Endodermal cell (in vitro differentiated cells): Measurements from ENCODE around the gene LILRA1. TPM values are rescaled to one million over a fixed set of nuclear protein-coding genes. Genes with fewer than 3 reads are reported as not detected.

Experiments
- DNase-seq: peaks from one replicate; pipeline ENCODE4 v3.0.0-alpha.2; 2017
- H3K27ac ChIP-seq: 2 replicates; pipeline ENCODE4 v1.5.1; 2013; ENCODE audit warnings: mild to moderate bottlenecking, low read depth, low read length, moderate library complexity
- H3K27me3 ChIP-seq: 2 replicates; pipeline ENCODE4 v1.6.1; 2013; ENCODE audit warnings: mild to moderate bottlenecking, low read length, moderate library complexity; ENCODE audit not compliant: insufficient read depth, control insufficient read depth, poor library complexity, severe bottlenecking
- H3K36me3 ChIP-seq: 2 replicates; pipeline ENCODE4 v1.7.0; 2013; ENCODE audit warnings: mild to moderate bottlenecking, low read length, moderate library complexity; ENCODE audit not compliant: control insufficient read depth, insufficient read depth
- H3K4me1 ChIP-seq: one replicate; pipeline ENCODE4 v1.7.0; 2013; ENCODE audit warnings: low read length; ENCODE audit not compliant: control insufficient read depth, insufficient read depth
- H3K4me3 ChIP-seq: 2 replicates; pipeline ENCODE4 v1.5.1; 2013; ENCODE audit warnings: mild to moderate bottlenecking, low read length, moderate library complexity
- H3K9ac ChIP-seq: 2 replicates; pipeline ENCODE4 v1.6.1; 2013; ENCODE audit warnings: mild to moderate bottlenecking, low read length, moderate library complexity; ENCODE audit not compliant: poor library complexity, severe bottlenecking; ENCODE audit errors: extremely low read depth
- H3K9me3 ChIP-seq: 2 replicates; pipeline ENCODE4 v1.6.1; 2013; ENCODE audit warnings: mild to moderate bottlenecking, low read length, moderate library complexity; ENCODE audit not compliant: control insufficient read depth
- H3K27ac Mint-ChIP-seq: 2 replicates; pipeline ENCODE4 v1.8.0; 2020; ENCODE audit warnings: mixed read lengths
- H3K27me3 Mint-ChIP-seq: 2 replicates; pipeline ENCODE4 v1.8.0; 2021; ENCODE audit warnings: mild to moderate bottlenecking, mixed read lengths; ENCODE audit not compliant: insufficient read depth
- H3K36me3 Mint-ChIP-seq: 2 replicates; pipeline ENCODE4 v1.8.0; 2020; ENCODE audit warnings: low read depth, mixed read lengths
- H3K4me1 Mint-ChIP-seq: 2 replicates; pipeline ENCODE4 v1.8.0; 2020; ENCODE audit warnings: mixed read lengths
- H3K4me3 Mint-ChIP-seq: 2 replicates; pipeline ENCODE4 v1.8.0; 2020; ENCODE audit warnings: mild to moderate bottlenecking, moderate library complexity, mixed read lengths
- H3K9me3 Mint-ChIP-seq: 2 replicates; pipeline ENCODE4 v1.8.0; 2020; ENCODE audit warnings: mild to moderate bottlenecking, mixed read lengths
- CTCF ChIP-seq: fragments of 200-600 bp; sonication (generic); conservative IDR thresholded peaks from 2 replicates; pipeline ENCODE4 v1.5.0; 2021; ENCODE audit warnings: antibody characterized with exemption, mild to moderate bottlenecking
- WGBS, 2 experiments: methylation state at CpG; one replicate each; pipeline versions ENCODE4 v1.1.5 to v1.1.7; 2013; ENCODE audit warnings: missing lambda C conversion rate in 2 of 2, mixed read lengths in 1 of 2; ENCODE audit not compliant: insufficient coverage in 1 of 2, insufficient read length in 1 of 2; 5-methylcytosine and 5-hydroxymethylcytosine counted together
- total RNA-seq, 2 donors: library from RNA; stranded (reverse); fragmentation: NEBNext Ultra II Directional in 1 of 2; extraction: Animal tissue kit (Norgen Biotek cat#: 25700) in 1 of 2; gene quantifications; 2 replicates in 1 of 2; 3 replicates in 1 of 2; pipeline ENCODE4 v1.2.1, GENCODE V29; 2021

Gene LILRA1
- total RNA-seq, 2 donors from 2014 or later, result not detected

GRCh38 chr19:54572696-54573311 is 20.6 kb upstream of the LILRA1 start:
- no peak for DNase-seq
- no peak for TF ChIP-seq CTCF
- H3K9ac ChIP-seq, result no peak overlapping the region
- no peaks in the 10 kb centered on the region for H3K4me1 ChIP-seq
- H3K27me3 ChIP-seq, result no peaks in the 10 kb centered on the region
- whole genome bisulfite sequencing, 2 experiments, result 84% methylated on average over 8 of the region's 9 CpGs; no CpG with 5 or more reads in 1 of the 2 experiments
- no peak overlapping the region for H3K27ac Mint-ChIP-seq
- peaks cover 28% of the 10 kb centered on the region for H3K9me3 ChIP-seq
- no peak overlapping the region for H3K4me3 ChIP-seq
- no peak overlapping the region for H3K4me3 Mint-ChIP-seq
- peaks cover 94% of the 10 kb centered on the region for H3K9me3 Mint-ChIP-seq
- no peaks in the 10 kb centered on the region for H3K36me3 ChIP-seq
- H3K4me1 Mint-ChIP-seq, result no peaks in the 10 kb centered on the region
- no peak overlapping the region for H3K27ac ChIP-seq
- H3K27me3 Mint-ChIP-seq, result no peaks in the 10 kb centered on the region
- peaks cover 1% of the 10 kb centered on the region for H3K36me3 Mint-ChIP-seq

- Histone ChIP-seq H3K9ac (no peak within 1 kb of the TSS), H3K27me3 (no peaks in the 10 kb centered on the region), H3K36me3 (no peaks in the 10 kb centered on the region), H3K4me3 (no peak within 1 kb of the TSS), H3K9me3 (peaks cover 22% of the 10 kb centered on the region), H3K27ac (no peak within 1 kb of the TSS), H3K4me1 (no peaks in the 10 kb centered on the region)
- Mint-ChIP-seq H3K4me3 (no peak within 1 kb of the TSS), H3K27me3 (no peaks in the 10 kb centered on the region), H3K9me3 (peaks cover 94% of the 10 kb centered on the region), H3K4me1 (no peaks in the 10 kb centered on the region), H3K27ac (no peak within 1 kb of the TSS), H3K36me3 (peaks cover 1% of the 10 kb centered on the region)
- DNase-seq, result no peak
- no peak for TF ChIP-seq CTCF
- 52 to 64% methylated on average over 8 to 10 of the region's 10 CpGs for WGBS, 2 experiments
Measured at GRCh38 chr19:54573330-54573872, 20.0 kb upstream of the LILRA1 start, which contains the start of gene LILRA2. TSS of gene LILRA2 (plus strand) at chr19:54573790. CDS start at chr19:54573879, 89 bp downstream.

- Histone ChIP-seq H3K9me3 (peaks cover 20% of the 10 kb centered on the region), H3K4me1 (no peaks in the 10 kb centered on the region), H3K27ac (no peak overlapping the region), H3K4me3 (no peak overlapping the region), H3K9ac (no peak overlapping the region), H3K36me3 (no peaks in the 10 kb centered on the region), H3K27me3 (no peaks in the 10 kb centered on the region)
- TF ChIP-seq CTCF, result no peak
- no peak overlapping the region for H3K27ac Mint-ChIP-seq
- no peak overlapping the region for H3K4me3 Mint-ChIP-seq
- no peak for DNase-seq
- peaks cover 94% of the 10 kb centered on the region for H3K9me3 Mint-ChIP-seq
- no peaks in the 10 kb centered on the region for H3K27me3 Mint-ChIP-seq
- WGBS, 2 experiments, result 37 to 40% methylated on average over 1 to 4 of the region's 4 CpGs
- peaks cover 1% of the 10 kb centered on the region for H3K36me3 Mint-ChIP-seq
- H3K4me1 Mint-ChIP-seq, result no peaks in the 10 kb centered on the region
Measured at GRCh38 chr19:54574051-54574450, 19.4 kb upstream of the LILRA1 start.
